Measurements from ENCODE around the gene LRRC66.

DNA sequence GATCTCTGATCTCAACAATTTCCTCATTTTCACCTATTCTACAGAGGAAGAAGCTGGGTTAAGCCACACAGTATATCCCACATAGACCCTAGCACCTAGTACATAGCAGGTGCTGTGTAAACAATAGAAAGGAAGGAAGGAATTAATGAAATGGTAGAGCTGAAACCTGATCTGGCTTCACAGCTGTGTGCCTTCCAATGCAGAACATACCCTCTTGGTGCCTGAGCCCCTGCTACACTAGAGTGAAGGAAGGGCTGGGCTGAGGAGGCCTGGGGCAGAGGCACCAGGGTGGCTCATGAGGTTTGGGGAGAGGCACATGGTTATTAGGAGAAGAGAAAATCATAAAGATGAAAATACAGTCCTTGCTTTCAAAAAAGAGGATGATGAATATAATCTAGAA is 21.3 kb downstream of the LRRC66 start:
- TF ChIP-seq, protein P1, sequence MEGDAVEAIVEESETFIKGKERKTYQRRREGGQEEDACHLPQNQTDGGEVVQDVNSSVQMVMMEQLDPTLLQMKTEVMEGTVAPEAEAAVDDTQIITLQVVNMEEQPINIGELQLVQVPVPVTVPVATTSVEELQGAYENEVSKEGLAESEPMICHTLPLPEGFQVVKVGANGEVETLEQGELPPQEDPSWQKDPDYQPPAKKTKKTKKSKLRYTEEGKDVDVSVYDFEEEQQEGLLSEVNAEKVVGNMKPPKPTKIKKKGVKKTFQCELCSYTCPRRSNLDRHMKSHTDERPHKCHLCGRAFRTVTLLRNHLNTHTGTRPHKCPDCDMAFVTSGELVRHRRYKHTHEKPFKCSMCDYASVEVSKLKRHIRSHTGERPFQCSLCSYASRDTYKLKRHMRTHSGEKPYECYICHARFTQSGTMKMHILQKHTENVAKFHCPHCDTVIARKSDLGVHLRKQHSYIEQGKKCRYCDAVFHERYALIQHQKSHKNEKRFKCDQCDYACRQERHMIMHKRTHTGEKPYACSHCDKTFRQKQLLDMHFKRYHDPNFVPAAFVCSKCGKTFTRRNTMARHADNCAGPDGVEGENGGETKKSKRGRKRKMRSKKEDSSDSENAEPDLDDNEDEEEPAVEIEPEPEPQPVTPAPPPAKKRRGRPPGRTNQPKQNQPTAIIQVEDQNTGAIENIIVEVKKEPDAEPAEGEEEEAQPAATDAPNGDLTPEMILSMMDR (IDR thresholded peaks at IDR 0.05), result no peak
- TF ChIP-seq POLR2A (IDR thresholded peaks at IDR 0.05), result no peak

Data from suprapubic skin (tissue), 3 donors.